WERI-Rb-1 (cell line): ENCODE measurements around the gene AARS2.

ENCODE experiments used
- DNase-seq: peaks from one replicate; pipeline ENCODE4 v3.0.0-alpha.2; 2020
- H3K27ac ChIP-seq: fragments of 250-450 bp; sonication (Bioruptor Pico); 2 replicates; pipeline ENCODE4 v1.5.1; 2020; ENCODE audit warnings: mild to moderate bottlenecking, moderate library complexity
- H3K27me3 ChIP-seq: fragments of 250-450 bp; sonication (Bioruptor Pico); 2 replicates; pipeline ENCODE4 v1.5.1; 2021; ENCODE audit warnings: mild to moderate bottlenecking, low read depth, moderate library complexity; ENCODE audit not compliant: insufficient read depth, severe bottlenecking
- H3K36me3 ChIP-seq: fragments of 250-450 bp; sonication (Bioruptor Pico); 2 replicates; pipeline ENCODE4 v1.5.1; 2020; ENCODE audit warnings: mild to moderate bottlenecking, moderate library complexity
- H3K4me3 ChIP-seq: 2 replicates; pipeline ENCODE4 v1.5.1; 2011; ENCODE audit warnings: low read depth, mild to moderate bottlenecking, control low read depth, low read length
- H3K9me3 ChIP-seq: fragments of 250-450 bp; sonication (Bioruptor Pico); 2 replicates; pipeline ENCODE4 v1.5.1; 2021; ENCODE audit warnings: mild to moderate bottlenecking, moderate library complexity; ENCODE audit not compliant: severe bottlenecking
- TF ChIP-seq, protein P1 (sequence below): IDR thresholded peaks from 2 replicates; pipeline ENCODE4 v1.5.1; 2011; ENCODE audit warnings: low read depth, mild to moderate bottlenecking, control low read depth, inconsistent platforms, low read length

AARS2 gene

DNA sequence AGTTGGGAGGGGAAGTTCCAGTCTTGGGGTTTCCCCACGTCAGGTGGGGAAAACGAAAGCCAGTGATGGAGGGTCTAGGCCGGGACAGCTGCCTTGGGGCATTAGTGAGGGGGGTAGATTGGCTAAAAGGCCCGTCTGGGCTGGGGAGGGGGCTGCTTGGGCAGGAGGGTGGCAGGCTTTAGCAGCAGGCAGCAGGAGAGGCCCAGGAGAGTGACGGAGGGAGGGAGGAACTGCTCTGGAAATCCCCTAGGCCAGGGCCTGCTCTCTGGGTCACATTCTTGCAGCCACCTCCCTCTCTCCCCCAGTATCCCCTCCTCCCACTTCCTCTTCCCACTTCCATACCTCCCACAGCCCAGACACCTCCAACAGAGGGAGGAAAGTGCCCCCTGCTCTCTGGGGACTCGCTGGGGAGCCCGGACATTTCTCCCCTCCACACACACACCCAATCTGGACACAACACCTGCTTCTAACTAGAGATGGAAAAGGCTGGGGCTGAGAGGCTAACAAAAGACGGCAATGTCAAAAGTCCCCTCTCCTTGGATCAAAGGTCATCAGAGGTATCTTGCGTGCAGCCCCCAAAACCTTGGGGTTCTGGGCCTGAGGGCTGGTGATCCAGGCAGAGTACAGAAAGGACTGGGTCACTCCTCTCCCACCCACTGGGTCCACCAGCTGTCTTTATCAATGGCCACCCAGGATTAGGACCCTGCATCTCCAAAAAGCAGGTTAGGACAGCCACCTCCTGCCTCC is 49.6 kb downstream of the AARS2 start:
- TF ChIP-seq, protein P1, sequence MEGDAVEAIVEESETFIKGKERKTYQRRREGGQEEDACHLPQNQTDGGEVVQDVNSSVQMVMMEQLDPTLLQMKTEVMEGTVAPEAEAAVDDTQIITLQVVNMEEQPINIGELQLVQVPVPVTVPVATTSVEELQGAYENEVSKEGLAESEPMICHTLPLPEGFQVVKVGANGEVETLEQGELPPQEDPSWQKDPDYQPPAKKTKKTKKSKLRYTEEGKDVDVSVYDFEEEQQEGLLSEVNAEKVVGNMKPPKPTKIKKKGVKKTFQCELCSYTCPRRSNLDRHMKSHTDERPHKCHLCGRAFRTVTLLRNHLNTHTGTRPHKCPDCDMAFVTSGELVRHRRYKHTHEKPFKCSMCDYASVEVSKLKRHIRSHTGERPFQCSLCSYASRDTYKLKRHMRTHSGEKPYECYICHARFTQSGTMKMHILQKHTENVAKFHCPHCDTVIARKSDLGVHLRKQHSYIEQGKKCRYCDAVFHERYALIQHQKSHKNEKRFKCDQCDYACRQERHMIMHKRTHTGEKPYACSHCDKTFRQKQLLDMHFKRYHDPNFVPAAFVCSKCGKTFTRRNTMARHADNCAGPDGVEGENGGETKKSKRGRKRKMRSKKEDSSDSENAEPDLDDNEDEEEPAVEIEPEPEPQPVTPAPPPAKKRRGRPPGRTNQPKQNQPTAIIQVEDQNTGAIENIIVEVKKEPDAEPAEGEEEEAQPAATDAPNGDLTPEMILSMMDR = no peak
- Histone ChIP-seq H3K36me3 (peaks cover 19% of the 10 kb centered on the region), H3K9me3 (no peaks in the 10 kb centered on the region), H3K4me3 (no peak overlapping the region), H3K27me3 (no peaks in the 10 kb centered on the region), H3K27ac (no peak overlapping the region)
- DNase-seq = no peak

DNA sequence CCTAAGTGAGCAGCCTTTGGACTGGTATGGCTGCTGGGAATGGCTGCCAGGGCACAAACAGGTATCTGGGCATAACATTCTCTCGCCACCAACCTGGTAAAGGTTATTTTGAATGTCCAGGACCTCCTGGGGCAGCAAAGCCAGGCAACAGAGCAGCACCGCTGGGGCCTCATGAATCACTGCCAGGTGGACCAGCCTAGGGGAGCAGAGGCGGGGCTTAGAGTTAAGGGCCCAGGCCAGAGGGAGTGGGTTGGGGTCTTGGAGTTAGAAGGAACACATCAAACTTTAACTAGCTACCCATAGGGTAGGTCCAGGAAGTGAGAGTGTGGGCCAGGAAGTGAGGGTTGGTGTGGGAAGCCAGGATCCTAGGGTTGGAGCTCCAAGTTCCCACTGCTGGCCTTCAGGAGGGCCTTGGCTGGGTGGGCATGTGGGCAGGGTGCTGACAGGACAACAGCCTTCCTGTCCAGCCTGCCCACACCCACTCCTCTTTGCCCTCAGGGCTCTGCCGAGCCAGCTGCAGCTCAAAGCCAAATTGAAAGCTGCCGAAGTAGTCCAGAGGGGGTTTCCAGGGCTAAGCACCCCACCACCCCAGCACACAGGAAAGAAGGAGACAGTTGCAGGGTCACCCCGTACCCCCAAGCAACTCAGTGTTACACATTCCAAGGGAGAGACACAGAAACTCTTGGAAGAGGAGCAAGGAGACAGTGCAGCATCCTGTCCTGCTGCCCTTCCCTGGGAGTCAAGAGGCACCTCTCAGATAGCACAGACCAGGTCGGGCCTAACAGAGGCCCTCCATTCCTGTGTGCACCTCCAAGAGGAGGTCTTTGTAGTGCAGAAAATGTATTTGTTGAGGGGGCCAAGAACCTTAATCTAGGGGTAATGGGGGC is 50.4 kb downstream of the AARS2 start:
- Histone ChIP-seq H3K9me3 (no peaks in the 10 kb centered on the region), H3K36me3 (peaks cover 24% of the 10 kb centered on the region), H3K4me3 (no peak overlapping the region), H3K27ac (no peak overlapping the region; the same call in 1 of the 2 replicates), H3K27me3 (no peaks in the 10 kb centered on the region)
- DNase-seq = no peak
- TF ChIP-seq, protein P1 = no peak

DNA sequence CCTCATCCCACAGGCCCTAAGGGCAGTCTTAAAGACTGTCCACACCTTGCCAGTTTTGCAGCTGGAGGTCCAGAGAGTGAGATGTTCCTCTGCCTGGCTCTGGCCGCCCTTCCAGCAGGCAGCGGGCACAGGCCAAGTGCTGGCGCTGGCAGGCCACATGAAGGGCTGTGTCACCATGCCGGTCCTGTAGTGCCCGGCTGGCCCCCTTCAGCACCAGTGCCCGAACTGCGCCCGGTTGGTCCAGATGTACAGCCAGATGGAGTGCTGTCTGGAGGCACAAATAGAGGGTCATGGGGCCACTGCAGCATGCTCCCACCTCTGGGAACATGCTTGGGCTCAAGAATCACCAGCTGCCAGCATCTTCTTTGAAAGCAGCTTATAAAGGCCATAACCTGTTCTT is 51.6 kb downstream of the AARS2 start:
- TF ChIP-seq, protein P1 = no peak
- Histone ChIP-seq H3K9me3 (no peaks in the 10 kb centered on the region), H3K27me3 (no peaks in the 10 kb centered on the region), H3K36me3 (peaks cover 26% of the 10 kb centered on the region), H3K4me3 (no peak overlapping the region), H3K27ac (peak overlapping the region; percentile 9)
- peak; percentile 68 for DNase-seq

DNA sequence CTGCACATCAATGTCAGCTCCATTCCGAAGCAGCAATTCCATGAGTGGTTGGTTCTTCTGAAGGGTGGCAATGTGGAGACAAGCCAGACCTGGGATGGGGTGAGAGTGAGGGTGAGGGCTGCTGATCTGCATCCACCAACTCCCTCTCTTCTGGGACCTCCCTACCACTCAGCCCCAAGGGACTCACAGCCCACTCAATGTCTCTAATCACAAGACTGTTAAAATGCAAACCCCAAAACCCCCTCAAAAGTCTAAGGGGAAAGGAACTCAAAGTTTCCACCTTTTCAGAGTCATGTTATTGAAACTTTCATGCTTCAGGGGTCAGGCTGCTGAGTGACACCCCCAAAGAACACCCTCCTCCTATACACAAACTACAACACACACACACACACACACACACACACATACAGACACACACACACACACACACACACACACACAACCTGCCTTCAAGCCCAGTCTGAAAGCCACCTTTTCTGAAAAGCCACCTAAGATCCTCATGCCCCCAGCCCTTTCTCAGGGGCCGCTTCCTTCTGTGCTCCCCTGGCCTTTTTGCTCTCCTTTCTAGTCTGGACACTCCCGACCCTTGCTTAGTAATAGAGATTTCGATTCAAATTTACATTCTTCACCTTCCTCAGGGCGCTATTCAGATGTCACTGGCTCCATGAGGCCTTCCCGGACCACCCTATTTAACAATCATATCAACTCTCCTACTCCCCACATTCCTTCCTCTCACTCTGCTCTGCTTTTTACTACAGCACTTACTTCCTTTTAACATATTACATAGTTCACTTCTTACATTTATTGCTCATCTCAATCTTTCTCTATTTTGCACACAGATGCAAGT is 52.5 kb downstream of the AARS2 start:
- Histone ChIP-seq H3K36me3 (peaks cover 31% of the 10 kb centered on the region), H3K27ac (peak overlapping the region; percentile 9; the same call in 1 of the 2 replicates), H3K27me3 (no peaks in the 10 kb centered on the region), H3K9me3 (no peaks in the 10 kb centered on the region), H3K4me3 (no peak overlapping the region)
- TF ChIP-seq, protein P1 = no peak
- DNase-seq = no peak

DNA sequence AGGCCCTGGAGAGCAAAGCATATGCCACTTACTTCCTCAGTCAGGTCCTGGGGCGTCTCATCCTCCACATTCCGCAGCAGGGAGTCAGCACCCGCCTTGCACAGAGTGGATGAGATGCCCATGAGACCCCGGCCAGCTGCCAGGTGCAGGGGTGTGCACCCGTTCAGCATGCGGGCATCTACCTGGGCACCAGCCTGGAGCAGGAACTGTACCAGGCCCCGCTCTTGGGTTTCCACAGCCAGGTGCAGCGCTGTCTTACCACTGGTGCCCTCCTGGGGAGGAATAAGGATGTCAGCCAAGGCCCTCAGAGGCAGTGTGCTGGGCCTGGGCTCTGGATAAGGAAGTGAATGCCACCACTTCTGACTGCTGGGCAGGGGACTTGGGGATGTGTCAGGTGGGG is 53.1 kb downstream of the AARS2 start:
- H3K4me3 ChIP-seq = no peak overlapping the region
- H3K27me3 ChIP-seq = no peaks in the 10 kb centered on the region
- H3K9me3 ChIP-seq = no peaks in the 10 kb centered on the region
- H3K36me3 ChIP-seq = peaks cover 38% of the 10 kb centered on the region
- TF ChIP-seq, protein P1 = no peak
- H3K27ac ChIP-seq = no peak overlapping the region
- no peak for DNase-seq
